ENCODE results near the gene CCDC197. TPM values are rescaled to one million over a fixed set of nuclear protein-coding genes. Genes with fewer than 3 reads are reported as not detected.

The CCDC197 gene
- total RNA-seq, 1 donor = not detected

- TF ChIP-seq CTCF (IDR thresholded peaks at IDR 0.05; ENCODE audit: insufficient read depth, low read length) = peak; percentile 93
- H3K4me3 ChIP-seq (ENCODE audit: low read depth, low read length) = no peak overlapping the region
- DNase-seq (ENCODE audit: low read depth) = peak; percentile 76
Observed at GRCh38 chr14:94036313-94037167, 39.4 kb downstream of the CCDC197 start.

GRCh38 chr14:94037954-94038353 lies 40.9 kb downstream of the CCDC197 start:
- TF ChIP-seq CTCF (IDR thresholded peaks at IDR 0.05; ENCODE audit: insufficient read depth, low read length) = no peak
- no peak overlapping the region for H3K4me3 ChIP-seq (ENCODE audit: low read depth, low read length)
- no peak for DNase-seq (ENCODE audit: low read depth)

- no peak for DNase-seq (ENCODE audit: low read depth)
- TF ChIP-seq CTCF (IDR thresholded peaks at IDR 0.05; ENCODE audit: insufficient read depth, low read length) = no peak
- no peak overlapping the region for H3K4me3 ChIP-seq (ENCODE audit: low read depth, low read length)
Observed at GRCh38 chr14:94038510-94038909, 41.4 kb downstream of the CCDC197 start.

- no peak overlapping the region for H3K4me3 ChIP-seq (ENCODE audit: low read depth, low read length)
- no peak for TF ChIP-seq CTCF (IDR thresholded peaks at IDR 0.05; ENCODE audit: insufficient read depth, low read length)
- DNase-seq (ENCODE audit: low read depth) = no peak
Observed at GRCh38 chr14:94038921-94039629, 42.0 kb downstream of the CCDC197 start.

- no peak for DNase-seq (ENCODE audit: low read depth)
- no peak for TF ChIP-seq CTCF (IDR thresholded peaks at IDR 0.05; ENCODE audit: insufficient read depth, low read length)
- H3K4me3 ChIP-seq (ENCODE audit: low read depth, low read length) = no peak overlapping the region
Observed at GRCh38 chr14:94040247-94040646, 43.1 kb downstream of the CCDC197 start.

GRCh38 chr14:94040796-94041195 lies 43.7 kb downstream of the CCDC197 start:
- DNase-seq (ENCODE audit: low read depth) = no peak
- no peak for TF ChIP-seq CTCF (IDR thresholded peaks at IDR 0.05; ENCODE audit: insufficient read depth, low read length)
- no peak overlapping the region for H3K4me3 ChIP-seq (ENCODE audit: low read depth, low read length)

Measured in fibroblast of the aortic adventitia (primary cell).